NCI-H146 treated with DMSO at 0.1 percent for 48 hours (cell line): Measurements from ENCODE around the gene LRRC38.
"Not testable (repeated sequence)": the region's sequence is repeated elsewhere in the genome, so short reads cannot be mapped to it uniquely, and the experiment has no call there.

Experiments used
- DNase-seq: peaks from one replicate; lab custom pipeline; 2025; ENCODE audit not compliant: unreplicated experiment; lab: John Stamatoyannopoulos, UW

Gene LRRC38, protein sequence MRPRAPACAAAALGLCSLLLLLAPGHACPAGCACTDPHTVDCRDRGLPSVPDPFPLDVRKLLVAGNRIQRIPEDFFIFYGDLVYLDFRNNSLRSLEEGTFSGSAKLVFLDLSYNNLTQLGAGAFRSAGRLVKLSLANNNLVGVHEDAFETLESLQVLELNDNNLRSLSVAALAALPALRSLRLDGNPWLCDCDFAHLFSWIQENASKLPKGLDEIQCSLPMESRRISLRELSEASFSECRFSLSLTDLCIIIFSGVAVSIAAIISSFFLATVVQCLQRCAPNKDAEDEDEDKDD

DNA sequence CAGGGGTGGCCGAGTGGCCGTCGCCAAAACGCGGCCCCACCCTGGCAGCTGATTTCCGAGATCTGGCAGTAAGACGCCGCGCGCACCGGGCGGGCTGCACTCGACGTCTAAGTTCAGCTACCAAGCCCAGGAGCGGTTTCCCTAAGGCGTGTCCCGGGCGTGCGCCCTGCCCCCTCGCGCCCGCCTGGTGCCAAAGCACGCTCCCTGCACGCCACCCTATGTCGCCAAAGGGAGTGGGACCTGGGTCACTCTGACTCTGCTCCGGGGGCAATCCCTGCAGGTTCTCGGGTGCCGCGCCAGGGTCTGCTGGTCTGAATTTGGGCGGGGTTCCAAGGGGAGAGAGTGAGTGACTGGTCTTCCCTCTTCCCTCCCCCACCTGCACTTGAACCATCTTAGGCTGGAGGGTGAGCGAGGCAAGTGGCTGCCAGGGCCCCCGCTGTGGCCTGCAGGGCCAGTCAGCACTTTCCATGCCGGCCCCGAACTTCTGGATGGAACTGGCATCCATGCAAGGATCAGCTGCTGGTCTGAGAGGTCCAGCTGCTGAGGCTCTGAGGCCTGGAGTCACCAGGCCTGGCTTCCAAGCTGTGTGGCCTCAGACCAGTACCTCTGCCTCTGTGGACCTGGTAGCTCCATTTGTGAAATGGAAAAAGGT is at the start of gene LRRC38:
LRRC38 (minus strand) TSS at position 109 of the 652 bp plus-strand sequence. CDS start 410 bp downstream, outside the sequence.
- DNase-seq, result no peak

DNA sequence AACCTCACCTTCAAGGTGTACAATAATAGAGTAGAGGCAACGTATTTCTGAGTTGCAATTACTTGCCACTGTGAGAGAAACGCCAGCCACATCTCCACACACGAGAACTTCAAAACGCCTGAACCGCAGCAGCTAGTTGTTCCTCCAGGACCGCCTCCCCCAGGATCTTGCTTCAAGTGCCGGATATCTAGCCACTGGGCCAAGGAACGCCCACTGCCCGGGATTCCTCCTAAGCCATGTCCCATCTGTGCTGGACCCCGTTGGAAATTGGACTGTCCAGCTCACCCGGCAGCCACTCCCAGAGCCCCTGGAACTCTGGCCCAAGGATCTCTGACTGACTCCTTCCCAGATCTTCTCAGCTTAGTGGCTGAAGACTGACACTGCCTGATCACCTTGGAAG is 49.2 kb upstream of the LRRC38 start:
- DNase-seq, result not testable (repeated sequence)

DNA sequence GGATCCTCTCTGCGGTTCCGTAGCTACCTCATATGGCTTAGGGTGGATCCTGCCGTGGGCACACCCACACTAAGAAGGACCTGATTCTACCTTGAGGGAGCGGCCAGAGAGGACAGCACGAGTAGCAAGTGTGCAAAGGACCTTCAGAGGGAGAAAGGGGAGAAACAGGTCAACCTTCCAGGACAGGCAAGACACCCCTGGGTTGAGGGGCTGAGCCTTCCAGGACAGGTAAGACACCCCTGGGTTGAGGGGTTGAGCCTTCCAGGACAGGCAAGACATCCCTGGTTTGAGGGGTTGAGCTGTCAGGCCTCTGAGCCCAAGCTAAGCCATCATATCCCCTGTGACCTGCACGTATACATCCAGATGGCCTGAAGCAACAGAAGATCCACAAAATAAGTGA is 46.7 kb upstream of the LRRC38 start:
- no peak for DNase-seq

DNA sequence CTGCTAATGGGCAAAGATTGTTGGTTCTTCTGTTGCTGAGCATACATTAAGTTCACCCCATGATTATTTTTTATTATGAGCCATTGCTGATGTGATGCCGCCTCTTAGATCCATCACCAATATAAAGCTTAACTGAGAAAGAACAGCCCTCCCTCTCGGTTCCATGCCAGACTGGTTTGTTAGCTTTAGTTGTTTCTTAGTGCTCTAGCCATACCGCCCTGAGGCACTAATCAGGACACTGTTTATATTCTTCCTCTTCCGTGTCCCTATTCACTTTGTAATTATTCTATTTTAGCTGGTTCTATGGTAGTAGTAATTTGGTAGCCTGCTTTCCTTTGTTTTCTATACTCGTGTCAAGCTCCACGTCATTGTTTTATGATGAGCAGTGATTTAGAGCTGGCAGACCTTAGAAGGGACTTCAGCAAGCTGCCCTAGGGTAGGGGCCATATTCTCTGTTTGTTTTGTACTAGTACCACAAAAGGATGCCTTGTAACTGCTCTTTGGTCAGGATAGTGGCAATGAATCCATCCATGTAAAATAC is 42.5 kb upstream of the LRRC38 start:
- no peak for DNase-seq

- DNase-seq, result no peak
Measured at GRCh38 chr1:13554798-13555197, 41.0 kb upstream of the LRRC38 start.

GRCh38 chr1:13550663-13551062 is 36.9 kb upstream of the LRRC38 start:
- DNase-seq, result no peak

- no peak for DNase-seq
Measured at GRCh38 chr1:13549521-13549920, 35.7 kb upstream of the LRRC38 start.

DNA sequence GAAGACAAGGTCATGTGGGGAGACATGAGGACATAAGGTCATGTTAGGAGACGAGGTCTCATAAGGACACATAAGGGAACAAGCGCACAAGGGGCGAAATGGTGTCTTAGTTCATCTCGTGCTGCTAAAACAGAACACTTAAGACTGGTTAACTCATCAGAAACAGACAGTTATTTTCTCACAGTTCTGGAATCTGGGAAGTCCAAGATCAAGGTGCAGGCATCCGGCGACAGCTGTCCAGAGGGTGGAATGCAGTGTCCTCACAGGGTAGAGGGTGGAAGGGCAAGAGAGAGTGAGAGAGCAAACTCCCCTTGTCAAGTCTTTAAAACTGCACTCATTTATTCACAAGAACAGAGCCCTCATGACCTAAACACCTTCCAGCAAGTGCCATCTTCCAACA is 35.2 kb upstream of the LRRC38 start:
- no peak for DNase-seq

- DNase-seq, result no peak
Measured at GRCh38 chr1:13548281-13548680, 34.5 kb upstream of the LRRC38 start.

DNA sequence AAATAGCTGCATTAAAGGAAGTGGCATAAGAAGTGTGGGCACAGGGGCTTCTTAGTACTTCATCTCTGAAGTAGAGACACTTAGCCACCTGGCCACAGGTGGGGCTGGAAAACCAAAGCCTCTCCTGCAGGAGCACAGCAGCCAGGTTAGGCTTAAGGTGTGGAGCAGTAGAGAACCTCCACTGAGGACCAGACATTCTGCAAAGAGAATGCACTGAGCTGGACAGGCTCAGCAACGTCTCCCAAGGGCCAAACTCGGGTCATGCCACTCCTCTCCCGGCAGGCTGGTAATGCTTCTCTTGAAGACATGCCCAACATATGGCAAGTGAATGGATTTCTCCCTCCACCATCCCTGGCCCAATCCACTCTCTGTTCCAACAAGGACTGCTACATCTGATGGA is 33.0 kb upstream of the LRRC38 start:
- DNase-seq, result no peak

DNA sequence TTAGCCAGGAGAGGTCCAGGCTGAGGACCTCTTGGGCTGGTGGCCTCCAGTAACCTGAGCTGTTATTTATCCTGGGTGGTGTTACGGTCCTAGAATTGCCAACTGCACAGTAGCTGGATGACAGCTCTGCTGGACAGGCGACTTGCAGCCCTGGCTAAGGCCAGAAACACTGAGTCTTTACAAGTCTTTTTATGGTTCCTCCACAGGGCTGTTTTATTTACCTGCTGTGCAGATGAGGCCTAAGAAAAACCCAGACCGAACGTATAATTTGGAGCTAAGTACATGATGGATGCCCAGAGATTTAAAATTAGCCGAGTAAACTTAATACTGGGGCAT is 30.4 kb upstream of the LRRC38 start:
- DNase-seq, result no peak

DNA sequence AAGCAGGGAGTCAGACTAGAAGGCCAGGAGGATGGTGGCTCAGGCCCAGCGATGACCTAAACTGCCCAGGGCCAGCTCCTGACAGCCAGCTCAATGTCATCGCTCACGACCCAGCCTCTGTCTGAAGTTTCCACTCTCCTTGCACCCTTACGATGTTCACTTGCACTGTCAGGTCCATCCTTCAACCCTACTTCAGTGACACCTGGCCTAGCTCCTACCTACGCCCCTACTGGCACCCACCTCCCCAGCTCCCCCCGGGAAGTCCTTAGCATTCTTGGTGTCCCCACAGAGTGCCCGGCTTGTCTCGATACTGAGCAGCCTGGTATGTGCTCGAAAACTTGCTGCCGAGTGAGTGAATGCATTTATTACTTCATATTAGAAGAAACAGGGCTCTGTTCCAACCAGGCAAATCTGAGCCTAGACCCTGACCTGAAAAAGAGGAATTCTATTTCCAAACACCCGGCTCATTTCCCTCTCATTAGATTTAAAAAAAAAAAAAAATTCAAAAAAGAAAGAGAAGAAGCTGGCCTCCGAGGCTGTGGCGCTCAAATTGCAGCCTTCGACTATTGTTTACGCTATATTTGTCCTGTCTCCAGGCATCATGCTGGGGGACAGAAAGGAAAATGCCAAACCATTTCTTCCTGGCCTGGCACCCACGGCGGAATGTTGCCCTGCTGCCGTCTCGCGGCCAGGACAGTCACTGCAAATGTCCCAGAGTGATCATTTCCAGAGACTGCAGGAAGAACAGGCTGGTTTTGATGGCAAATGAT is 29.8 kb upstream of the LRRC38 start:
- DNase-seq, result no peak

- DNase-seq, result no peak
Measured at GRCh38 chr1:13541435-13542215, 27.8 kb upstream of the LRRC38 start.

- no peak for DNase-seq
Measured at GRCh38 chr1:13540866-13541265, 27.1 kb upstream of the LRRC38 start.

- no peak for DNase-seq
Measured at GRCh38 chr1:13539683-13540082, 25.9 kb upstream of the LRRC38 start.

DNA sequence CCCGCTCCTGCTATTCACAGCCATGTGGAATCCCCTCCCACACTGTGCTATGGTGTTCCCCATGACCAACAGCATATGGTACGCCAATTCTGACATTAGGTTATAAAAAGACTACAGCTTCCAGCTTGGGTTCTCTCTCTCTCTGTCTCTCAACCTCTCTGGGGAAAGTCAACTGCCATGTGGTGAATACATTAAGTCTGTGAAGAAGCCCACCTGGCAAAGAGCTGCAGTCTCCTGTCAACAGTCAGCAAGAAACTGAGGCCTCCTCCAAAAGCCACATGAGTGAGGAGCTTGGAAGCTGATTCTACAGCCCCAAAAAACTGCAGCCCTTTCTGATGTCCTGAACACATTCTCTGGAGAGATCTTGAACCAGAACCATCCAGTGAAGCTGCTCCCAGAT is 25.0 kb upstream of the LRRC38 start:
- no peak for DNase-seq

DNA sequence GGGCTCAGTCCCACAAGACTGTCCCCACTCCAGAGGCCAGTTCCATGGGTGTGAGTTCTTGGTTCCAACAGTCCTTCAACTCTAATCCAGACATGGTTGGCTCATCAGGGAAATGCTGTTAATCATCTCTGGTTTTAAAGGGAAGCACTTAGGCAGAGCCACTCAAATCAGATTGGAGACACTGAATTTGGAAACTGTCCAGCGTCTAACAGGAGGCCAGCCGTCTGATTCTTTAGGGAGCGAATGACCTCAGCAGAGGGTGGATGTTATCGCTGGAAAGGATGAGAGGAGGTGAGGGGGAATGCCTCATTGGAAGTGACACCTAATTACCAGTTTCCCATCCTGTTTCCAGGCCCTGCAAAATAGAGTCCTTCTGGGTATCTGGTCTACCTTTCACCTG is 22.8 kb upstream of the LRRC38 start:
- DNase-seq, result no peak

DNA sequence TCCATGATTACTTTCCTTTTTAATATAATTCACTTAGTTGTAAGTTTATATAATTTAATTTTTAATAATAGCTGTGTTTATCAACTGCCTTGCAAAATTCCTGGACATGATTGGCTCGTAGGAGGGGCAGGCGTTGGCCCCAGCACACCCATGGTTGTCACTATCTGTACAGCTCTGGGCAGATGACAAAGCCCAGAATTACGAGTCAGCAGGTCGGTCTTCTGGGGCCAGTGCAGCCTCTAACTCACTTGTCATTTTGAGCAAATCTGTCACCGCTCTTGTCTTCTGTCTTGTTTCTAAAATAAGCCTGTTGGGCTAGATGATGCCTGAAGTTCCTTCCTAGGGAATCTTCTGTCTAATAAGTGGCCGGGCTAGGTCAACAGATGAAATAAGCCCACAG is 21.4 kb upstream of the LRRC38 start:
- DNase-seq, result no peak

DNA sequence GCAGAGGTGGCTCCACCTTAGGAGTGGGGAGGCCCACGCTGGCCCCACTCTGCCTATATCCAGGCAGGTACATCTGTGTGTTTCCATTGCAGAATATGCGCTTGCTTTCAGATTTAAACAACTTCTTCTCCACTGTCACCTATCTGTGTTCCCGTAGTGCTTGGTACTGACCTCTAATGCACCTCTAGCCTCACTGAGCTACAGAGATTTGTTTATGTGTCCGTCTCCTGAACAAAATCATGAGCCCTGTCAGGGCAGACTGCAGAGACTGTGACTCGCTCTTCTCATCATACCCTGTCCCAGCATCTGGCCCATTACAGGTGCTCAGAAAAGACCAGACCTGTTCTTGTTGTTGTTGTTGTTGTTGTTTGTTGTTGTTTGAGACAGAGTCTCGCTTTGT is 14.5 kb upstream of the LRRC38 start:
- no peak for DNase-seq

- DNase-seq, result no peak
Measured at GRCh38 chr1:13523780-13524477, 10.1 kb upstream of the LRRC38 start.

DNA sequence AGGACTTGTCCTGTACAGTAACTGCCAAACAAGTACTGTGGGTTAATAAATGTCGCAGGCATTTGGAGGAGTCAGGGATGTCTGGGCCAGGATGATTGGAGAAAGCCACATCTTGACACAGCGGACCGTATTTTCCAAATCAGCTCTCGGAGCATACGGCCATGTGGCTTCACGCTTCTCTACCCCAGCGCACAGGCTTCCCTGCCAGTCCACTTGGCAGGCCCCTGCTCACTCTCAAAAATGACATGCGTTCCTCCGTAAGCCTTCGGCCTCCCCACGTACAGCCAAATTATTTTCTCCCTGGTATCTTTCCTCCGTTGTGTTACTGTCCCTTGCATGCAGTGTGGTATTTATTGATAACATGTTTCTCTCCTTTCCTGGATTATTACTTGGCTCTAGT is 7.2 kb upstream of the LRRC38 start:
- DNase-seq, result no peak
